Glutamatergic neuron (in vitro differentiated cells): ENCODE data around the gene ZCCHC14. TPM values are rescaled to one million over a fixed set of nuclear protein-coding genes. Genes with fewer than 3 reads are reported as not detected.

Experiments used
- DNase-seq: peaks from one replicate; pipeline ENCODE4 v3.0.0; 2022
- H3K27ac Mint-ChIP-seq: one replicate; pipeline ENCODE4 v1.8.0; 2020; ENCODE audit warnings: mild to moderate bottlenecking, mixed read lengths, inconsistent platforms; ENCODE audit not compliant: unreplicated experiment
- H3K27me3 Mint-ChIP-seq: one replicate; pipeline ENCODE4 v1.8.0; 2020; ENCODE audit warnings: mild to moderate bottlenecking, moderate library complexity, mixed read lengths, inconsistent platforms; ENCODE audit not compliant: unreplicated experiment
- H3K36me3 Mint-ChIP-seq: one replicate; pipeline ENCODE4 v1.8.0; 2020; ENCODE audit warnings: mild to moderate bottlenecking, mixed read lengths, inconsistent platforms; ENCODE audit not compliant: unreplicated experiment
- H3K4me1 Mint-ChIP-seq: one replicate; pipeline ENCODE4 v1.8.0; 2020; ENCODE audit warnings: mild to moderate bottlenecking, low read depth, mixed read lengths, inconsistent platforms; ENCODE audit not compliant: unreplicated experiment
- H3K4me3 Mint-ChIP-seq: one replicate; pipeline ENCODE4 v1.8.0; 2020; ENCODE audit warnings: mild to moderate bottlenecking, mixed read lengths, inconsistent platforms; ENCODE audit not compliant: unreplicated experiment
- H3K9me3 Mint-ChIP-seq: one replicate; pipeline ENCODE4 v1.8.0; 2020; ENCODE audit warnings: mild to moderate bottlenecking, moderate library complexity, mixed read lengths, inconsistent platforms; ENCODE audit not compliant: unreplicated experiment
- CTCF ChIP-seq: fragments of 200-600 bp; sonication (generic); IDR thresholded peaks from one replicate; pipeline ENCODE4 v1.5.0; 2021; ENCODE audit not compliant: partially characterized antibody, unreplicated experiment
- total RNA-seq: library from RNA; stranded (reverse); fragmentation: NEBNext Ultra II Directional; extraction: Animal tissue kit (Norgen Biotek cat#: 25700); gene quantifications from one replicate; pipeline ENCODE4 v1.2.1, GENCODE V29; 2021; ENCODE audit not compliant: unreplicated experiment

ZCCHC14 gene
- total RNA-seq, 1 donor from 2014 or later, result 29.2 TPM

- peaks cover 1% of the 10 kb centered on the region for H3K27me3 Mint-ChIP-seq
- peaks cover 2% of the 10 kb centered on the region for H3K9me3 Mint-ChIP-seq
- peak; percentile 61 for DNase-seq
- H3K36me3 Mint-ChIP-seq, result peaks cover 5% of the 10 kb centered on the region
- TF ChIP-seq CTCF, result no peak
- H3K27ac Mint-ChIP-seq, result peak overlapping the region; percentile 34
- peaks cover 22% of the 10 kb centered on the region for H3K4me1 Mint-ChIP-seq
- no peak overlapping the region for H3K4me3 Mint-ChIP-seq
Observed at GRCh38 chr16:87436225-87437172, 56.3 kb downstream of the ZCCHC14 start.

- peaks cover 24% of the 10 kb centered on the region for H3K4me1 Mint-ChIP-seq
- H3K36me3 Mint-ChIP-seq, result peaks cover 5% of the 10 kb centered on the region
- no peak overlapping the region for H3K27ac Mint-ChIP-seq
- peaks cover 4% of the 10 kb centered on the region for H3K9me3 Mint-ChIP-seq
- no peak for DNase-seq
- H3K4me3 Mint-ChIP-seq, result no peak overlapping the region
- peaks cover 1% of the 10 kb centered on the region for H3K27me3 Mint-ChIP-seq
- TF ChIP-seq CTCF, result no peak
Observed at GRCh38 chr16:87435372-87436224, 57.2 kb downstream of the ZCCHC14 start.

- DNase-seq, result no peak
- no peak overlapping the region for H3K27ac Mint-ChIP-seq
- peaks cover 1% of the 10 kb centered on the region for H3K27me3 Mint-ChIP-seq
- no peak overlapping the region for H3K4me3 Mint-ChIP-seq
- peaks cover 5% of the 10 kb centered on the region for H3K36me3 Mint-ChIP-seq
- no peak for TF ChIP-seq CTCF
- H3K9me3 Mint-ChIP-seq, result peaks cover 4% of the 10 kb centered on the region
- peaks cover 24% of the 10 kb centered on the region for H3K4me1 Mint-ChIP-seq
Observed at GRCh38 chr16:87434146-87434667, 58.6 kb downstream of the ZCCHC14 start.

- Mint-ChIP-seq H3K27me3 (peaks cover 1% of the 10 kb centered on the region), H3K9me3 (peaks cover 4% of the 10 kb centered on the region)
Observed at GRCh38 chr16:87432330-87432915, 60.4 kb downstream of the ZCCHC14 start.

More at GRCh38 chr16:87432330-87432915, 60.4 kb downstream of the ZCCHC14 start:
- Mint-ChIP-seq H3K4me3 (no peak overlapping the region), H3K36me3 (peaks cover 5% of the 10 kb centered on the region), H3K4me1 (peaks cover 24% of the 10 kb centered on the region), H3K27ac (peak overlapping the region; percentile 48)
- DNase-seq, result no peak
- TF ChIP-seq CTCF, result no peak
